ENCODE measurements around the gene POLH.

DNA sequence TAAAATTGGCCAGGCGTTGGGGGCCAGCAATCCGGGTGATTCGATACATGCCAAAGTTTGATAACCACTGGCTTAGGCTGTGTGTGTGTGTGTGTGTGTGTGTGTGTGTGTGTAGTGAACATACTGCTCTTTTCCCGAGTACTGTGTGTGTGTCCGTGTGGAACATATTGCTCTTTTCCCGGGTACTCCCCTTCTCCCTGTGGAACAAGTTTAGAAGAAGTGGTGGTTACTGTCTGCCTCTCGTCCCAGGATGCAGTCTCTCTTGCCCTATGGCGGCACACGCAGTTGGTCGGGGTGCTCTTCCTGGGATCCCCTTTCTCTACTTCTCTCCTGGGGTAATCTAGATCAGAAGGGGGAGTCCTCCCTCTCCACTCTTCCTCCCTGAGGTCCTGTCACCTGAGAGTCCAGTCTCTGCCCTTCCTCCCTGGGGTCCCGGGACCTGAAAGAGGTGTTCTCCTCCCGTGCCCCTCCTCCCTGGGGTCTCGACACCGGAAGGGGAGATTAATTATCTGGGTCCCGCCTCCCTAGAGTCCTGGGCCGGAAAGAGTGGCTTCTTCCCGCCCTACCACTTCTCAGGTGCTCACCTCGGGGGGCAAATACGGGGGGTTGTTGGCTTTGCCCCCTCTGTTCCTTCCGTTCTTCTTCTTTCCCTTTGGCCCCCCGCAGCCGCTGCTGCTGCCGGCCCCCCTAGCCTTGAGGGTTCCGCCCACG is 52.6 kb downstream of the POLH start:
- TF ChIP-seq, protein P1, sequence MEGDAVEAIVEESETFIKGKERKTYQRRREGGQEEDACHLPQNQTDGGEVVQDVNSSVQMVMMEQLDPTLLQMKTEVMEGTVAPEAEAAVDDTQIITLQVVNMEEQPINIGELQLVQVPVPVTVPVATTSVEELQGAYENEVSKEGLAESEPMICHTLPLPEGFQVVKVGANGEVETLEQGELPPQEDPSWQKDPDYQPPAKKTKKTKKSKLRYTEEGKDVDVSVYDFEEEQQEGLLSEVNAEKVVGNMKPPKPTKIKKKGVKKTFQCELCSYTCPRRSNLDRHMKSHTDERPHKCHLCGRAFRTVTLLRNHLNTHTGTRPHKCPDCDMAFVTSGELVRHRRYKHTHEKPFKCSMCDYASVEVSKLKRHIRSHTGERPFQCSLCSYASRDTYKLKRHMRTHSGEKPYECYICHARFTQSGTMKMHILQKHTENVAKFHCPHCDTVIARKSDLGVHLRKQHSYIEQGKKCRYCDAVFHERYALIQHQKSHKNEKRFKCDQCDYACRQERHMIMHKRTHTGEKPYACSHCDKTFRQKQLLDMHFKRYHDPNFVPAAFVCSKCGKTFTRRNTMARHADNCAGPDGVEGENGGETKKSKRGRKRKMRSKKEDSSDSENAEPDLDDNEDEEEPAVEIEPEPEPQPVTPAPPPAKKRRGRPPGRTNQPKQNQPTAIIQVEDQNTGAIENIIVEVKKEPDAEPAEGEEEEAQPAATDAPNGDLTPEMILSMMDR (IDR thresholded peaks at IDR 0.05) = no peak
- no peak for TF ChIP-seq ZFX (IDR thresholded peaks at IDR 0.05; ENCODE audit: borderline replicate concordance)

Measured in 22Rv1 (cell line).